Cardiac fibroblast (primary cell): ENCODE results near the gene KMT2A.

ENCODE experiments used
- DNase-seq, 2 donors: peaks; one replicate each; pipeline versions ENCODE4 v3.0.0 to v3.0.0-alpha.2; 2010; ENCODE audit warnings: low read depth in 2 of 2
- H3K4me3 ChIP-seq, 2 donors: replicated peaks in 1 of 2; 1 replicate in 1 of 2; 2 replicates in 1 of 2; pipeline ENCODE4 v1.5.1; 2011; ENCODE audit warnings: low read depth in 2 of 2, low read length in 2 of 2, mild to moderate bottlenecking in 2 of 2, moderate library complexity in 1 of 2
- TF ChIP-seq, protein P1 (sequence below): IDR thresholded peaks from one replicate; pipeline ENCODE4 v1.5.1; 2011; ENCODE audit warnings: low read depth, mild to moderate bottlenecking, low read length, inconsistent platforms

The KMT2A gene

DNA sequence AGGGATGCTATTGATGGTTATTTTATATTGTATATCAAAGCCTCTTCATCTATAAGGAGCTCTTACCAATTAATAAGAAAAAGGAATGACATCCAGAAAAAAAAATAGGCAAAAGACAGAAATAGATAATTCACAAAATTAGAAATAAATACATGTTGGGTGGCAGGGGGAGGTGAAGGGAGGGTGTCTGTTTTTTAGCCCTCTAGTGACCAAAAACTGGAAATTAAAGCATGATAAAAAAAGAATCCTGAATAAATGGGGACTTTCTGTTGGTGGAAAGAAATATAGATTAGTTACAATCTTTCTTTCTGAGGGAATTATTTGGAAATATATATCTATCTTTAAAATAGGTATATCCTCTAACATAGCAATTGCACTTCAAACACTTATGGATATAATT is 49.0 kb downstream of the KMT2A start:
- no peak overlapping the region for H3K4me3 ChIP-seq
- peak in 1 of 2 donors; percentile 2 for DNase-seq
- TF ChIP-seq, protein P1, sequence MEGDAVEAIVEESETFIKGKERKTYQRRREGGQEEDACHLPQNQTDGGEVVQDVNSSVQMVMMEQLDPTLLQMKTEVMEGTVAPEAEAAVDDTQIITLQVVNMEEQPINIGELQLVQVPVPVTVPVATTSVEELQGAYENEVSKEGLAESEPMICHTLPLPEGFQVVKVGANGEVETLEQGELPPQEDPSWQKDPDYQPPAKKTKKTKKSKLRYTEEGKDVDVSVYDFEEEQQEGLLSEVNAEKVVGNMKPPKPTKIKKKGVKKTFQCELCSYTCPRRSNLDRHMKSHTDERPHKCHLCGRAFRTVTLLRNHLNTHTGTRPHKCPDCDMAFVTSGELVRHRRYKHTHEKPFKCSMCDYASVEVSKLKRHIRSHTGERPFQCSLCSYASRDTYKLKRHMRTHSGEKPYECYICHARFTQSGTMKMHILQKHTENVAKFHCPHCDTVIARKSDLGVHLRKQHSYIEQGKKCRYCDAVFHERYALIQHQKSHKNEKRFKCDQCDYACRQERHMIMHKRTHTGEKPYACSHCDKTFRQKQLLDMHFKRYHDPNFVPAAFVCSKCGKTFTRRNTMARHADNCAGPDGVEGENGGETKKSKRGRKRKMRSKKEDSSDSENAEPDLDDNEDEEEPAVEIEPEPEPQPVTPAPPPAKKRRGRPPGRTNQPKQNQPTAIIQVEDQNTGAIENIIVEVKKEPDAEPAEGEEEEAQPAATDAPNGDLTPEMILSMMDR, result no peak

DNA sequence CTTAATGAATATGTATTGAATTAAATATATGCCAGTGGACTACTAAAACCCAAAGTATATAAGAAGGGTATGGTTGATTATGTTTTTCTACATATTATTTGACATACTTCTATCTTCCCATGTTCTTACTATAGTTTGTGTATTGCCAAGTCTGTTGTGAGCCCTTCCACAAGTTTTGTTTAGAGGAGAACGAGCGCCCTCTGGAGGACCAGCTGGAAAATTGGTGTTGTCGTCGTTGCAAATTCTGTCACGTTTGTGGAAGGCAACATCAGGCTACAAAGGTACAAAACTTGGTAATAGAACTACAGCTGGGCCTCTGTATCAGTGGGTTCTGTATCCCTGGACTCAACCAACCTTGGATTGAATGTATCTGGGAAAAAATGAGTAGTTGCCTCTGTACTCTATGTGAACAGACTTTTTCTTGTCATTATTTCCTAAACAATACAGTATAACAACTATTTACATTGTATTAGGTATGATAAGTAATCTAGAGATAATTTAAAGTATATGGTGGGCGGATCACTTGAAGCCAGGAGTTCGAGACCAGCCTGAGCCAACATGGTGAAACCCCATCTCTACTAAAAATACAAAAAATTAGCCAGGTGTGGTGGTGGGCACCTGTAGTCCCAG is 52.3 kb downstream of the KMT2A start:
- H3K4me3 ChIP-seq, result no peak overlapping the region
- TF ChIP-seq, protein P1, result peak; percentile 74
- DNase-seq, result peak; percentile 86 to 90

DNA sequence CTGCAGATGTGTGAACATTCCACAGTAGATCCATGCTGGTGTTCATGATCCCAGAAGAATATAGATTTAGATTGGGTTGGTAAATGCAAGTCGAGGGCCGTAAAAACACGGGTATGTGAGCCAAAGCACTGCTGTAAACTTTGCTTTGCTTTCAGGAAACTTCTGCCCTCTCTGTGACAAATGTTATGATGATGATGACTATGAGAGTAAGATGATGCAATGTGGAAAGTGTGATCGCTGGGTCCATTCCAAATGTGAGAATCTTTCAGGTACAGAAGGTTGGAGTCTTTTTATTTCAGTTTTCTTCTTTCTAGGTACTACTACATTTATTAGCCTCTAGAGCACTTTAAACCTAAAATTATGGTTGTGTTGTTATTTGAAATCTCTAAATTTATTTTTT is 54.7 kb downstream of the KMT2A start:
- DNase-seq, result no peak
- TF ChIP-seq, protein P1, result no peak
- H3K4me3 ChIP-seq, result no peak overlapping the region

DNA sequence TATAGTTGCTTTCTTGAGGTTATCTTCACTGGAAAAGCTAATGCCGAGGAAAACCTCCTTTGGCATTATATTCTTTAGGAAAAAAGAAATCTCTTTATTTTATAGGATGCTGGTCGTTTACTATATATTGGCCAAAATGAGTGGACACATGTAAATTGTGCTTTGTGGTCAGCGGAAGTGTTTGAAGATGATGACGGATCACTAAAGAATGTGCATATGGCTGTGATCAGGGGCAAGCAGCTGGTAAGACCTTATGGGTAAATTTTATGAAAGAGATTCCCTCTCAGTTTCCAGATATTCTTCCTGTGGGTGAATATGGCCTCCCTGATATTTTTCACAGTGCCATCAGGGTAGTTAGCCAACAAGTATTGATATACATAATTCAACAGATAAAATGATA is 61.5 kb downstream of the KMT2A start:
- TF ChIP-seq, protein P1, result no peak
- H3K4me3 ChIP-seq, result no peak overlapping the region
- peak; percentile 19 to 56 for DNase-seq

DNA sequence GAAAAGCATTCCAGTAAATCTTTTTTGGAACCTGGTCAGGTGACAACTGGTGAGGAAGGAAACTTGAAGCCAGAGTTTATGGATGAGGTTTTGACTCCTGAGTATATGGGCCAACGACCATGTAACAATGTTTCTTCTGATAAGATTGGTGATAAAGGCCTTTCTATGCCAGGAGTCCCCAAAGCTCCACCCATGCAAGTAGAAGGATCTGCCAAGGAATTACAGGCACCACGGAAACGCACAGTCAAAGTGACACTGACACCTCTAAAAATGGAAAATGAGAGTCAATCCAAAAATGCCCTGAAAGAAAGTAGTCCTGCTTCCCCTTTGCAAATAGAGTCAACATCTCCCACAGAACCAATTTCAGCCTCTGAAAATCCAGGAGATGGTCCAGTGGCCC is 66.9 kb downstream of the KMT2A start:
- TF ChIP-seq, protein P1, result no peak
- no peak for DNase-seq
- H3K4me3 ChIP-seq, result no peak overlapping the region

DNA sequence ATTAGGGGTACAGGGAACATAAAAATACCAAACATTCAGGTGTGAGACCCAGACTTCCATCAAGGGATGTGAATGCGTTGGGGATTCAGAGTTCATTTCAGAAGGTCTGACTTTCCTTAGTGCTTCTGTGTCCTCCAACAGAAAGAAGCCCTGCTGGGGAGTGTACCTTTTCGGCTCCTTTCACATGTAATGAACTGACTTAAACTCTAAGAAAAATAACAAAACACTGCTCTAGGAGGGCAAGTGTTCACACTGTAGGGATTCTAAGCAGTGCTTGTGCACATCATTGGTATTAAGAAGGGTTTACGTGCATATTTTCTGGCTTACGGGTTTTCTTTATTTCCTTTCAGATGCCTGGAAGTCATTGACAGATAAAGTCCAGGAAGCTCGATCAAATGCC is 75.3 kb downstream of the KMT2A start:
- TF ChIP-seq, protein P1, result no peak
- no peak for DNase-seq
- H3K4me3 ChIP-seq, result no peak overlapping the region

DNA sequence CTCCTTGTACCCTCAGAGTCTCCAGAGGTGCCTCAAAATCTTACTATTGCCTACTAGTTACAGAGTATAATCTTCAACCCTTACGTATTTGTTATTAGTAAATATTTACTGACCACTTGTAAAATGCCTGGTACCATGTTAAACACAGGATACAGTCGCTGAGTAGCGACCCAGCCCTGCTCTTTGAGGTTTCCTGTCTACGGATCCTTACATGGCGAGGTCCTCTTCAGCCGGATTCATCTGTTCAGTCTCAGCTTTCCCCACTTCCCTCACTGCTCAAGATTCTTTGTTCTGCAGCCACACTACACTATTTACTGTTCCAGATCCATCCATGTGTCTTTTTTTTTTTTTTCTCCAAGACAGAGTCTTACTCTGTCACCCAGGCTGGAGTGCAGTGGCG is 77.8 kb downstream of the KMT2A start:
- TF ChIP-seq, protein P1, result no peak
- no peak overlapping the region for H3K4me3 ChIP-seq
- no peak for DNase-seq
